GM12878 (cell line): ENCODE results near the gene NOP9. TPM values are rescaled to one million over a fixed set of nuclear protein-coding genes. Genes with fewer than 3 reads are reported as not detected.

Source experiments
- ATAC-seq: fragments of 200-7000 bp; cut with Tn5 transposase; 3 replicates; pipeline ENCODE4 v1.9.1; 2020; ENCODE audit warnings: mild to moderate bottlenecking, moderate library complexity
- BruUV-seq: library from RNA; stranded (reverse); fragments of 400-500 nt; replicated peaks from 2 replicates; lab custom pipeline; 2021; lab: Mats Ljungman, UMichigan
- CTCF ChIA-PET: fragments of 300-600 bp; sonication (Branson Sonifier 250); formaldehyde crosslinking; extraction: SDS; loops from one replicate; lab custom pipeline; 2021; ENCODE audit warnings: inconsistent platforms; lab: Yijun Ruan, JAX
- POLR2A ChIA-PET: fragments of 350-600 bp; formaldehyde crosslinking; extraction: SDS; loops from one replicate; lab custom pipeline; 2021; ENCODE audit warnings: inconsistent platforms; lab: Charles Lee
- RAD21 ChIA-PET: fragments of 300-600 bp; sonication (Branson Sonifier 250); formaldehyde crosslinking; loops from one replicate; lab custom pipeline; 2023; ENCODE audit warnings: antibody characterized with exemption; ENCODE audit not compliant: unreplicated experiment; lab: Charles Lee
- SMC1A ChIA-PET: fragments of 300-600 bp; sonication (Branson Sonifier 250); formaldehyde crosslinking; loops from one replicate; lab custom pipeline; 2023; ENCODE audit not compliant: unreplicated experiment, uncharacterized antibody; lab: Charles Lee
- DNase-seq: peaks from one replicate; pipeline ENCODE4 v3.0.0-alpha.2; 2011; ENCODE audit warnings: low read depth, low spot score
- FAIRE-seq: peaks from 3 replicates; lab custom pipeline; 2011; peaks lifted over from hg19 to GRCh38; lab: Jason Lieb, UNC
- H2AFZ ChIP-seq: 2 replicates; pipeline ENCODE4 v1.6.0; 2011; ENCODE audit warnings: low read depth, low read length, control low read depth; ENCODE audit not compliant: control insufficient read depth
- H3K27ac ChIP-seq: 2 replicates; pipeline ENCODE4 v1.5.1; 2011; ENCODE audit warnings: control low read depth; ENCODE audit not compliant: control insufficient read depth, insufficient read depth
- H3K27me3 ChIP-seq, 2 experiments: replicated peaks in 1 of 2; 2 replicates each; pipeline versions ENCODE4 v1.6.0 to v1.6.1; 2011; ENCODE audit warnings: low read length in 1 of 2; ENCODE audit not compliant: control insufficient read depth in 2 of 2, insufficient read depth in 2 of 2
- H3K36me3 ChIP-seq, 2 experiments: 2 replicates each; pipeline ENCODE4 v1.5.1; 2011; ENCODE audit warnings: low read length in 1 of 2; ENCODE audit not compliant: control insufficient read depth in 2 of 2, insufficient read depth in 2 of 2
- H3K4me1 ChIP-seq: 2 replicates; pipeline ENCODE4 v1.6.1; 2011; ENCODE audit warnings: mild to moderate bottlenecking, low read length, moderate library complexity, mixed read lengths; ENCODE audit not compliant: control insufficient read depth, insufficient read depth
- H3K4me2 ChIP-seq: 2 replicates; pipeline ENCODE4 v1.6.0; 2011; ENCODE audit warnings: control low read depth; ENCODE audit not compliant: control insufficient read depth, insufficient read depth
- H3K4me3 ChIP-seq: fragments of 200-600 bp; sonication (generic); 2 replicates; pipeline ENCODE4 v1.5.1; 2016
- H3K79me2 ChIP-seq: 2 replicates; pipeline ENCODE4 v1.6.0; 2011; ENCODE audit warnings: low read length; ENCODE audit not compliant: control insufficient read depth, insufficient read depth
- H3K9ac ChIP-seq: 2 replicates; pipeline ENCODE4 v1.8.0; 2011; ENCODE audit warnings: low read length, control low read depth, mixed read lengths; ENCODE audit not compliant: control insufficient read depth, insufficient read depth
- H3K9me3 ChIP-seq: replicated peaks from 3 replicates; pipeline ENCODE4 v1.5.1; 2011; ENCODE audit warnings: mild to moderate bottlenecking, low read length; ENCODE audit not compliant: control insufficient read depth, insufficient read depth
- H4K20me1 ChIP-seq: 2 replicates; pipeline ENCODE4 v1.6.0; 2011; ENCODE audit not compliant: control insufficient read depth, insufficient read depth
- CTCF ChIP-seq, 3 experiments: IDR thresholded peaks in 2 of 3; conservative IDR thresholded peaks in 1 of 3; 2 replicates each; pipeline ENCODE4 v1.5.1; 2011; ENCODE audit warnings: low read depth in 3 of 3, low read length in 3 of 3, mild to moderate bottlenecking in 3 of 3, control low read depth in 2 of 3, moderate library complexity in 2 of 3, inconsistent platforms in 1 of 3, mixed read lengths in 1 of 3; ENCODE audit not compliant: control insufficient read depth in 2 of 3, insufficient read depth in 1 of 3; ENCODE audit errors: extremely low read depth in 1 of 3
- KAT2A ChIP-seq: conservative IDR thresholded peaks from 2 replicates; pipeline ENCODE4 v1.6.1; 2011; ENCODE audit warnings: low read depth, low read length; ENCODE audit not compliant: control insufficient read depth
- SMARCA5 ChIP-seq: fragments of 450-650 bp; IDR thresholded peaks from 2 replicates; pipeline ENCODE4 v1.6.1; 2017; ENCODE audit warnings: mild to moderate bottlenecking
- WGBS: methylation state at CpG from one replicate; pipeline ENCODE4 v1.1.6; 2016; ENCODE audit warnings: low lambda C conversion rate; ENCODE audit not compliant: insufficient replicate concordance, insufficient coverage; ENCODE audit errors: missing lambda C conversion rate; 5-methylcytosine and 5-hydroxymethylcytosine counted together
- in situ Hi-C: fragments of 300-500 bp; cut with MboI; formaldehyde crosslinking; loops from 9 replicates; pipeline ENCODE4 v1.14.3; 2018; ENCODE audit warnings: mixed read lengths
- intact Hi-C: fragments of 100-400 bp; cut with micrococcal nuclease; formaldehyde crosslinking; loops from one replicate; pipeline ENCODE4 v1.14.2; 2022; ENCODE audit not compliant: unreplicated experiment
- polyA plus RNA-seq, 11 experiments: library from polyadenylated mRNA; depleted of rRNA in 4 of 11; unstranded in 6 of 11; stranded (reverse) in 5 of 11; fragments of >200 nt; fragmentation: Nextera tagmentation in 4 of 11; fragmentation: Illumina TruSeq in 1 of 11; extraction: Ambion mirVana in 4 of 11; extraction: Trizol in 1 of 11; gene quantifications; 1 replicate in 1 of 11; 2 replicates in 10 of 11; pipeline versions ENCODE4 v1.2.1 to v1.2.3, GENCODE V29; 2011 to 2016; ENCODE audit warnings: inconsistent platforms in 2 of 11, missing spikeins in 2 of 11, low read depth in 1 of 11
- total RNA-seq, 4 experiments: library from RNA; depleted of rRNA in 3 of 4; stranded (reverse); fragments of >200 nt in 3 of 4; fragmentation: Illumina TruSeq in 1 of 4; extraction: Trizol in 1 of 4; gene quantifications; 2 replicates each; pipeline versions ENCODE4 v1.2.1 to v1.2.3, GENCODE V29; 2013 to 2021

The NOP9 gene
- total and polyA plus RNA-seq, 10 of the 15 experiments (the other 5 are each of a cell fraction or from before 2014, with no cell fraction given), result 2.4 to 43.9 (median 20.3) TPM

GRCh38 chr14:24273422-24273998 lies 26.1 kb upstream of the NOP9 start:
- RAD21 ChIA-PET, result interaction anchor here (0.7 to 5.6 kb wide), 9 partner anchors 7 to 159 kb away, joined by 3 to 59 read pairs (median 6); partner anchors contain the start of genes CIDEB, DCAF11, MDP1 and NRL
- intact Hi-C loops, result no loop called here
- 55% methylated on average over 3 of the region's 3 CpGs for WGBS
- Histone ChIP-seq H3K36me3 (peaks cover 0 to 7% of the 10 kb centered on the region in 2 experiments; a peak in 2 of 4 replicates), H3K4me3 (0 out of 2 replicates have a peak overlapping the region, but pooled peaks have one; percentile 3), H3K9ac (no peak overlapping the region), H3K9me3 (no peaks in the 10 kb centered on the region; the same call in 2 of the 3 replicates), H2AFZ (no peak overlapping the region), H3K79me2 (peaks cover 14% of the 10 kb centered on the region), H3K27ac (peak overlapping the region; percentile 64), H3K27me3 (no peaks in the 10 kb centered on the region), H3K4me2 (peak overlapping the region; percentile 50), H4K20me1 (no peaks in the 10 kb centered on the region), H3K4me1 (peaks cover 43% of the 10 kb centered on the region)
- no peak for ATAC-seq
- BruUV-seq, result no TSS peak
- TF ChIP-seq KAT2A, result no peak
- TF ChIP-seq CTCF (IDR thresholded peaks at IDR 0.05 in 2 of 3, conservative IDR thresholded peaks at IDR 0.05 in 1 of 3; ENCODE audit: control insufficient read depth in 2 of 3, extremely low read depth in 1 of 3, insufficient read depth in 1 of 3, low read depth in 3 of 3, low read length in 3 of 3), result peak; percentile 12 to 26 (median 13); a peak in 2 of 6 replicates
- TF ChIP-seq SMARCA5, result 0 out of 2 replicates have a peak, but pooled peaks have one; percentile 50
- no peak for DNase-seq
- CTCF ChIA-PET, result interaction anchor here (1.1 to 17.1 kb wide), 8 partner anchors 8 to 158 kb away, joined by 3 to 269 read pairs (median 8); partner anchors contain the start of genes CIDEB, DHRS1, IRF9 and NOP9
- in situ Hi-C loops, result no loop called here
- FAIRE-seq, result no peak
- SMC1A ChIA-PET, result interaction anchor here (0.7 to 11.8 kb wide), 13 partner anchors 11 to 193 kb away, joined by 3 to 141 read pairs (median 3); partner anchors contain the start of genes CHMP4A, DCAF11, DHRS1 and NOP9
- POLR2A ChIA-PET, result interaction anchor here (0.7 to 10.9 kb wide), 10 partner anchors 10 to 157 kb away, joined by 3 to 171 read pairs (median 5); partner anchors contain the start of genes DHRS1, NOP9 and TINF2
